ENCODE measurements around the gene GGT7. TPM values are rescaled to one million over a fixed set of nuclear protein-coding genes. Genes with fewer than 3 reads are reported as not detected.

GGT7 gene
- total RNA-seq, 4 donors from 2014 or later, result 2.9 to 15.8 (median 10.3) TPM

- TF ChIP-seq, protein P1, sequence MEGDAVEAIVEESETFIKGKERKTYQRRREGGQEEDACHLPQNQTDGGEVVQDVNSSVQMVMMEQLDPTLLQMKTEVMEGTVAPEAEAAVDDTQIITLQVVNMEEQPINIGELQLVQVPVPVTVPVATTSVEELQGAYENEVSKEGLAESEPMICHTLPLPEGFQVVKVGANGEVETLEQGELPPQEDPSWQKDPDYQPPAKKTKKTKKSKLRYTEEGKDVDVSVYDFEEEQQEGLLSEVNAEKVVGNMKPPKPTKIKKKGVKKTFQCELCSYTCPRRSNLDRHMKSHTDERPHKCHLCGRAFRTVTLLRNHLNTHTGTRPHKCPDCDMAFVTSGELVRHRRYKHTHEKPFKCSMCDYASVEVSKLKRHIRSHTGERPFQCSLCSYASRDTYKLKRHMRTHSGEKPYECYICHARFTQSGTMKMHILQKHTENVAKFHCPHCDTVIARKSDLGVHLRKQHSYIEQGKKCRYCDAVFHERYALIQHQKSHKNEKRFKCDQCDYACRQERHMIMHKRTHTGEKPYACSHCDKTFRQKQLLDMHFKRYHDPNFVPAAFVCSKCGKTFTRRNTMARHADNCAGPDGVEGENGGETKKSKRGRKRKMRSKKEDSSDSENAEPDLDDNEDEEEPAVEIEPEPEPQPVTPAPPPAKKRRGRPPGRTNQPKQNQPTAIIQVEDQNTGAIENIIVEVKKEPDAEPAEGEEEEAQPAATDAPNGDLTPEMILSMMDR (IDR thresholded peaks at IDR 0.05; ENCODE audit: low read depth), result no peak
Observed at GRCh38 chr20:34888468-34888867, 15.8 kb upstream of the GGT7 start.

DNA sequence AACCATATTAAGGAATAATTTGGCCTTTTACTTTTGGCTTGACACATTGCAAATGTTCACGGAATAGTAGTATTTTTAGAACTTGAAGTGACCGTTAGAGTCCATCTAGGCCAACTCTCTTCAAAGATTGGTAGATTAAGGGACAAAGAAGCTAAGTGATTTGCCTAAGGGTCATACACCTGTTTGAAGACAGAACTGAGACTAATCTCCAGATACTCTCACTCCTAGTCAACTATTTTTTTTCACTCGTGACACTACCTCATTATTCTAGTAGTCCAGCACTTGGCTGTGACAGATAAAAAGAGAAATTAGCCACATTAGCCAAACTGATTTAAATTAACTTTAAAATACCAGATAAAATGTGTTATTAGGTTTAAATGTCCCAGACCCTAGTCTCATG, 14.4 kb upstream of the GGT7 start:
- TF ChIP-seq, protein P1 (IDR thresholded peaks at IDR 0.05; ENCODE audit: low read depth), result no peak

GRCh38 chr20:34886122-34886521, 13.5 kb upstream of the GGT7 start:
- TF ChIP-seq, protein P1 (IDR thresholded peaks at IDR 0.05; ENCODE audit: low read depth), result no peak

GRCh38 chr20:34884260-34884659, 11.6 kb upstream of the GGT7 start:
- TF ChIP-seq, protein P1 (IDR thresholded peaks at IDR 0.05; ENCODE audit: low read depth), result no peak

DNA sequence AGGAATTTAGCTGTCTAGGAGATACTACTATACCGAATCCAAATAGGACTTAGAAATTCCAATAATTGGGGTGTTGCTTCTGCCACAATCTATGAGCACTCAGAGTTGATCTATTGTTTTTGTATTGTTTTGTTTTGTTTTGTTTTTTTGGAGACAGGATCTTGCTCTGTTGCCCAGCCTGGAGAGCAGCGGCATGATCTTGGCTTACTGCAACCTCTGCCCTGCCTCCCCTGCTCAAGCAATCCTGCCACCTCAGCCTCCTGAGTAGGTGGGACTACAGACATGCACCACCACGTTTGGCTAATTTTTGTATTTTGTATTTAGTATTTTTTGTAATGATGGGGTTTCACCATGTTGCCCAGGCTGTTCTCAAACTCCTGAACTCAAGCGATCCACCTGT, 11.2 kb upstream of the GGT7 start:
- TF ChIP-seq, protein P1 (IDR thresholded peaks at IDR 0.05; ENCODE audit: low read depth), result no peak

GRCh38 chr20:34883087-34883688, 10.5 kb upstream of the GGT7 start:
- TF ChIP-seq, protein P1 (IDR thresholded peaks at IDR 0.05; ENCODE audit: low read depth), result no peak

DNA sequence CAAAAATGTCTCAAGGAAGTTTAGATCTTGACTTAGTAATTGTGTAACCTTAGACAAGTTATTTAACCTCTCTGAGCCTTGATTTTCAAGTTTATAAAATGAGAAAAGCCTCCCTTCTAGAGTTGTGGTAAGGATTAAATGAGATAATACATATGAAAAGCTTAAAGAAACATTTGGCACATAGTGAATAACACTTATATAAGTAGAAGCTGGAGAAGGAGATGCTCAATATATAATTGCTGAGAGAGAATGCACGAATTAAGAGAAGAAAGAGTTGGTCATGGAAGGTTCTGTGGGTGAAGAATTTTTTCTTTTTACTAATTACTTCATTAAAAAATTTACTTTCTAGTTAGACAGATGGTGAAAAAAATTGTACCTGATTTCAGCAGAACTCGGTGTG, 9.0 kb upstream of the GGT7 start:
- TF ChIP-seq, protein P1 (IDR thresholded peaks at IDR 0.05; ENCODE audit: low read depth), result no peak
